SK-N-SH (cell line): Measurements from ENCODE around the gene TMPRSS9.

Experiments
- CTCF ChIP-seq: fragments of 200-600 bp; sonication (generic); IDR thresholded peaks from 2 replicates; pipeline ENCODE4 v1.6.1; 2017; ENCODE audit warnings: antibody characterized with exemption, mild to moderate bottlenecking, moderate library complexity
- EP300 ChIP-seq, 2 experiments: IDR thresholded peaks; 2 replicates each; pipeline versions ENCODE4 v1.4.0 to v1.6.1; 2012; ENCODE audit warnings: borderline replicate concordance in 1 of 2, low read depth in 1 of 2, low read length in 1 of 2
- FOXM1 ChIP-seq: IDR thresholded peaks from 2 replicates; pipeline ENCODE4 v1.4.0; 2012; ENCODE audit warnings: low read depth, mild to moderate bottlenecking
- GABPA ChIP-seq: IDR thresholded peaks from 2 replicates; pipeline ENCODE4 v1.4.0; 2012; ENCODE audit warnings: low read depth, mild to moderate bottlenecking
- GATA2 ChIP-seq: sonication (generic); formaldehyde crosslinking; IDR thresholded peaks from 2 replicates; pipeline ENCODE4 v1.5.0; 2020; ENCODE audit warnings: mild to moderate bottlenecking, missing genetic modification reagents
- POLR2AphosphoS5 ChIP-seq: IDR thresholded peaks from 2 replicates; pipeline ENCODE4 v1.6.1; 2012; ENCODE audit warnings: low read depth, low read length
- RAD21 ChIP-seq: IDR thresholded peaks from 2 replicates; pipeline ENCODE4 v1.6.1; 2012; ENCODE audit warnings: mild to moderate bottlenecking, low read length
- REST ChIP-seq: IDR thresholded peaks from 2 replicates; pipeline ENCODE4 v1.6.1; 2012; ENCODE audit warnings: mild to moderate bottlenecking, low read depth, low read length, moderate library complexity
- TAF1 ChIP-seq: IDR thresholded peaks from 2 replicates; pipeline ENCODE4 v1.6.1; 2012; ENCODE audit warnings: low read depth, mild to moderate bottlenecking, low read length, moderate library complexity, borderline replicate concordance
- TCF12 ChIP-seq: IDR thresholded peaks from 2 replicates; pipeline ENCODE4 v1.4.0; 2012

- TF ChIP-seq GATA2 (CRISPR knock-in tag) = no peak
- no peak for TF ChIP-seq CTCF
- TF ChIP-seq RAD21 = no peak
- TF ChIP-seq EP300 (IDR thresholded peaks at IDR 0.05; ENCODE audit: borderline replicate concordance in 1 of 2, low read depth in 1 of 2, low read length in 1 of 2) = no peak
- no peak for TF ChIP-seq TAF1
- no peak for TF ChIP-seq FOXM1
- TF ChIP-seq REST = no peak
- no peak for TF ChIP-seq TCF12
- no peak for TF ChIP-seq POLR2AphosphoS5
- no peak for TF ChIP-seq GABPA
Observed at GRCh38 chr19:2345076-2345475, 15.0 kb upstream of the TMPRSS9 start.
